Spleen (tissue), 7 donors: Measurements from ENCODE around the gene HOXC5.

Experiments used
- CTCF ChIP-seq, 11 experiments: fragments of 200-600 bp in 7 of 11; fragments of 450-650 bp in 4 of 11; sonication (generic) in 4 of 11; IDR thresholded peaks in 8 of 11; conservative IDR thresholded peaks in 3 of 11; 1 replicate in 7 of 11; 2 replicates in 4 of 11; pipeline versions ENCODE4 v1.4.0 to v1.8.0; 2016 to 2021; ENCODE audit warnings: antibody characterized with exemption in 11 of 11, inconsistent platforms in 4 of 11, mild to moderate bottlenecking in 1 of 11
- POLR2A ChIP-seq, 3 donors: fragments of 450-650 bp; IDR thresholded peaks; one replicate each; pipeline ENCODE4 v1.5.1; 2017; ENCODE audit warnings: antibody characterized with exemption in 3 of 3, mild to moderate bottlenecking in 1 of 3
- donor health status: DM: no; HTN: no; CAD: no; lungs with moderate emphysema.
- donor health status: DM: no; HTN: no; CAD: no.
- donor health status: DM: no; HTN: no; CAD: no.

GRCh38 chr12:54032086-54032619 is 697 bp upstream of the HOXC5 start:
- no peak for TF ChIP-seq CTCF (IDR thresholded peaks at IDR 0.05 in 8 of 11, conservative IDR thresholded peaks at IDR 0.05 in 3 of 11)
- no peak for TF ChIP-seq POLR2A (IDR thresholded peaks at IDR 0.05)
